Measurements from ENCODE around the gene FAM120A. TPM values are rescaled to one million over a fixed set of nuclear protein-coding genes. Genes with fewer than 3 reads are reported as not detected.
A peak's percentile ranks its signal among the peaks of the same experiment; 100 is the strongest.

FAM120A gene
- total RNA-seq, 4 donors from 2014 or later: 72.3 to 106 (median 76.1) TPM

- Histone ChIP-seq H3K4me1 (peaks cover 0 to 91% (median 30%) of the 10 kb centered on the region in 4 donors), H3K9me3 (no peaks in the 10 kb centered on the region), H3K36me3 (no peaks in the 10 kb centered on the region), H3K4me3 (no peak overlapping the region), H3K27me3 (no peaks in the 10 kb centered on the region), H3K27ac (no peak overlapping the region)
- DNase-seq (ENCODE audit: low spot score in 2 of 2): no peak
- whole genome bisulfite sequencing, 2 donors: 74 to 85% methylated on average over 5 of the region's 5 CpGs
- no peak for TF ChIP-seq EP300 (IDR thresholded peaks at IDR 0.05)
- no peak for TF ChIP-seq CTCF (IDR thresholded peaks at IDR 0.05)
- no peak for TF ChIP-seq POLR2A (IDR thresholded peaks at IDR 0.05)
These were observed 144.4 kb downstream of the FAM120A start for GRCh38 chr9:93595861-93596365.

- TF ChIP-seq CTCF (IDR thresholded peaks at IDR 0.05) (no peak), EP300 (IDR thresholded peaks at IDR 0.05) (no peak)
- H3K27ac ChIP-seq: no peak overlapping the region
These were observed 144.9 kb downstream of the FAM120A start for GRCh38 chr9:93596399-93596798.

GRCh38 chr9:93597142-93597706 lies 145.7 kb downstream of the FAM120A start:
- Histone ChIP-seq H3K27me3 (no peaks in the 10 kb centered on the region), H3K9me3 (no peaks in the 10 kb centered on the region), H3K4me1 (peaks cover 0 to 89% (median 25%) of the 10 kb centered on the region in 4 donors), H3K4me3 (no peak overlapping the region), H3K27ac (no peak overlapping the region), H3K36me3 (no peaks in the 10 kb centered on the region)
- no peak for TF ChIP-seq POLR2A (IDR thresholded peaks at IDR 0.05)
- TF ChIP-seq CTCF (IDR thresholded peaks at IDR 0.05): no peak
- TF ChIP-seq EP300 (IDR thresholded peaks at IDR 0.05): no peak
- no peak for DNase-seq (ENCODE audit: low spot score in 2 of 2)
- WGBS, 2 donors: 91 to 98% methylated on average over 6 of the region's 6 CpGs

More at GRCh38 chr9:93596399-93596798, 144.9 kb downstream of the FAM120A start:
- H3K4me3 ChIP-seq: no peak overlapping the region
- H3K36me3 ChIP-seq: no peaks in the 10 kb centered on the region
- 57 to 75% methylated on average over 4 of the region's 4 CpGs for WGBS, 2 donors
- peaks cover 0 to 91% (median 28%) of the 10 kb centered on the region in 4 donors for H3K4me1 ChIP-seq
- no peaks in the 10 kb centered on the region for H3K9me3 ChIP-seq
- no peak for DNase-seq (ENCODE audit: low spot score in 2 of 2)
- no peaks in the 10 kb centered on the region for H3K27me3 ChIP-seq

- H3K36me3 ChIP-seq: no peaks in the 10 kb centered on the region
- DNase-seq (ENCODE audit: low spot score in 2 of 2): no peak
- H3K4me1 ChIP-seq: peaks cover 0 to 81% (median 20%) of the 10 kb centered on the region in 4 donors
- H3K9me3 ChIP-seq: no peaks in the 10 kb centered on the region
- TF ChIP-seq POLR2A (IDR thresholded peaks at IDR 0.05) (no peak), CTCF (IDR thresholded peaks at IDR 0.05) (no peak), EP300 (IDR thresholded peaks at IDR 0.05) (no peak)
- H3K4me3 ChIP-seq: no peak overlapping the region
- H3K27me3 ChIP-seq: no peaks in the 10 kb centered on the region
- 70 to 85% methylated on average over 3 to 10 of the region's 15 CpGs for WGBS, 2 donors
- H3K27ac ChIP-seq: peak overlapping the region in 2 of 4 donors; percentile 34 to 67
These were observed 146.6 kb downstream of the FAM120A start for GRCh38 chr9:93597871-93598646.
